Measurements from ENCODE around the gene KAT2B. TPM values are rescaled to one million over a fixed set of nuclear protein-coding genes. Genes with fewer than 3 reads are reported as not detected.
A peak's percentile ranks its signal among the peaks of the same experiment; 100 is the strongest.

Gene KAT2B
- total and polyA plus RNA-seq, 7 experiments from 2014 or later, result 1.7 to 127 (median 61.9) TPM

DNA sequence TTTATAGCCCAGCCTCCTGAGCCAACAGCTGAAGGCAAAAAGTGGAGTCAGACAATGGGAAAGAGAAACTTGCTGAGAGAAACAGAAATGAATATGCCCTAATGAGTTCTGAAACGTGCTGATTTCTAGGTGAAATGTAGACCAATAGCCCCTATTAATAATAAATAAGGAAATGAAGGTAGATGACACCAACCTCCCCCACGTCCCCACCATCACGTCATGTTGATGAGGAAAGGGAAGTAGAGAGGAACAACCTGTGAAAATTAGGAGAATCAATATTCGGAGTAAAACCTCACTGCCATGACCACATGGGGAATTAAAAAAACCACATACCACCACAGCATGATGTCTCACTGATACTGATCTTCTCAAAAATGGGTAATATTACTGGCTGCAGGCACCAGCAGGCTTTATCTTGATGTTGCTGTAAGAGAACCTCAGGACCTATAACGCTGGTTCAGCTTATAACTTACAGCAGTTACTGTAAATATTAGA, 64.0 kb downstream of the KAT2B start:
- no peaks in the 10 kb centered on the region for H3K27me3 Mint-ChIP-seq
- DNase-seq (peak in 1 of 9 donors; percentile 35), ATAC-seq (peak; percentile 87)
- no peak overlapping the region for H3K4me3 ChIP-seq (ENCODE audit: low read length)
- H3K27ac Mint-ChIP-seq, result peak overlapping the region; percentile 8 to 90 (median 54)
- H3K4me1 Mint-ChIP-seq, result peaks cover 6 to 72% (median 33%) of the 10 kb centered on the region in 7 donors
- peak overlapping the region; percentile 13 for H3K27ac ChIP-seq (ENCODE audit: low read depth, low read length)
- peaks cover 0 to 6% (median 0%) of the 10 kb centered on the region in 3 experiments for H3K36me3 ChIP-seq (ENCODE audit: control insufficient read depth in 2 of 3, insufficient read depth in 3 of 3, low read length in 3 of 3)
- POLR2A ChIA-PET, result no interaction called here
- intact Hi-C loops (cut with micrococcal nuclease), result loop anchor here (1.0 to 5.0 kb wide), 5 partner anchors 62 to 217 kb away; partner anchors contain the start of genes KAT2B (in 1 of the 2), RAB5A (in 1 of the 2) and SGO1 (in 1 of the 2)
- no peaks in the 10 kb centered on the region for H3K9me3 ChIP-seq (ENCODE audit: control insufficient read depth in 2 of 3, low read length in 3 of 3)
- H3K27me3 ChIP-seq (ENCODE audit: control insufficient read depth in 2 of 2, insufficient read depth in 2 of 2, low read length in 2 of 2), result no peaks in the 10 kb centered on the region
- H3K36me3 Mint-ChIP-seq, result peaks cover 0 to 44% (median 26%) of the 10 kb centered on the region in 5 donors
- no peaks in the 10 kb centered on the region for H3K9me3 Mint-ChIP-seq
- CTCF ChIA-PET, result interaction anchor here (0.5 kb wide), 1 partner anchor 238 kb away, joined by 4 read pairs; no protein-coding TSS in a partner anchor
- H3K4me1 ChIP-seq (ENCODE audit: control insufficient read depth in 2 of 2, insufficient read depth in 2 of 2, low read length in 2 of 2), result peaks cover 8 to 52% of the 10 kb centered on the region in 2 donors
- H3K4me3 Mint-ChIP-seq, result peak overlapping the region in 5 of 10 donors; percentile 19 to 63 (median 27)

- Histone ChIP-seq H3K36me3 (ENCODE audit: control insufficient read depth in 2 of 3, insufficient read depth in 3 of 3, low read length in 3 of 3) (no peaks in the 10 kb centered on the region), H3K4me1 (ENCODE audit: control insufficient read depth in 2 of 2, insufficient read depth in 2 of 2, low read length in 2 of 2) (peaks cover 3 to 47% of the 10 kb centered on the region in 2 donors), H3K4me3 (ENCODE audit: low read length) (no peak overlapping the region), H3K9me3 (ENCODE audit: control insufficient read depth in 2 of 3, low read length in 3 of 3) (no peaks in the 10 kb centered on the region), H3K27ac (ENCODE audit: low read depth, low read length) (no peak overlapping the region), H3K27me3 (ENCODE audit: control insufficient read depth in 2 of 2, insufficient read depth in 2 of 2, low read length in 2 of 2) (no peaks in the 10 kb centered on the region)
- ChIA-PET POLR2A (no interaction called here), CTCF (no interaction called here)
- Mint-ChIP-seq H3K9me3 (no peaks in the 10 kb centered on the region), H3K27me3 (no peaks in the 10 kb centered on the region), H3K4me1 (peaks cover 0 to 65% (median 21%) of the 10 kb centered on the region in 7 donors), H3K4me3 (peak overlapping the region in 1 of 10 donors; percentile 30), H3K27ac (peak overlapping the region in 2 of 9 donors; percentile 18 to 83), H3K36me3 (peaks cover 0 to 47% (median 28%) of the 10 kb centered on the region in 5 donors)
- no peak for DNase-seq
- no peak for ATAC-seq
- intact Hi-C loops (cut with micrococcal nuclease), result no loop called here
Measured at GRCh38 chr3:20105513-20106280, 65.5 kb downstream of the KAT2B start.

DNA sequence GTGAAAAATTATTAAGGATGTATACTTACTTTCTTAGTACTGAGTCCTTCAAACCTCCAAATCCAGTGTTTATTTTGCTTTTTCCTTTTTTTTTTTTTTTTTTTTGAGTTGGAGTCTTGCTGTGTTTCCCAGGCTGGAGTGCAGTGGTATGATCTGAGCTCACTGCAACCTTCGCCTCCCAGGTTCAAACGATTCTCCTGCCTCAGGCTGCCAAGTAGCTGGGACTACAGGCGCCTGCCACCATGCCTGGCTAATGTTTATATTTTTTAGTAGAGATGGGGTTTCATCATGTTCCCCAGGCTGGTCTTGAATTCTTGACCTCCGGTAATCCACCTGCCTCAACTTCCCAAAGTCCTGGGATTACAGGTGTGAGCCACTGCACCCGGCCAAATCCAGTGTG, 67.5 kb downstream of the KAT2B start:
- no peak overlapping the region for H3K27ac ChIP-seq (ENCODE audit: low read depth, low read length)
- H3K27me3 ChIP-seq (ENCODE audit: control insufficient read depth in 2 of 2, insufficient read depth in 2 of 2, low read length in 2 of 2), result no peaks in the 10 kb centered on the region
- intact Hi-C loops (cut with micrococcal nuclease), result no loop called here
- Mint-ChIP-seq H3K9me3 (no peaks in the 10 kb centered on the region), H3K27me3 (no peaks in the 10 kb centered on the region), H3K36me3 (peaks cover 0 to 56% (median 34%) of the 10 kb centered on the region in 5 donors), H3K4me1 (peaks cover 0 to 54% (median 17%) of the 10 kb centered on the region in 7 donors), H3K27ac (no peak overlapping the region), H3K4me3 (no peak overlapping the region)
- peaks cover 8 to 18% (median 8%) of the 10 kb centered on the region in 3 experiments for H3K36me3 ChIP-seq (ENCODE audit: control insufficient read depth in 2 of 3, insufficient read depth in 3 of 3, low read length in 3 of 3)
- no peak overlapping the region for H3K4me3 ChIP-seq (ENCODE audit: low read length)
- DNase-seq (no peak), ATAC-seq (no peak)
- H3K9me3 ChIP-seq (ENCODE audit: control insufficient read depth in 2 of 3, low read length in 3 of 3), result no peaks in the 10 kb centered on the region
- POLR2A ChIA-PET, result interaction anchor here (0.8 kb wide), 1 partner anchor 30 kb away, joined by 3 read pairs; no protein-coding TSS in a partner anchor
- CTCF ChIA-PET, result no interaction called here
- peaks cover 3 to 39% of the 10 kb centered on the region in 2 donors for H3K4me1 ChIP-seq (ENCODE audit: control insufficient read depth in 2 of 2, insufficient read depth in 2 of 2, low read length in 2 of 2)

DNA sequence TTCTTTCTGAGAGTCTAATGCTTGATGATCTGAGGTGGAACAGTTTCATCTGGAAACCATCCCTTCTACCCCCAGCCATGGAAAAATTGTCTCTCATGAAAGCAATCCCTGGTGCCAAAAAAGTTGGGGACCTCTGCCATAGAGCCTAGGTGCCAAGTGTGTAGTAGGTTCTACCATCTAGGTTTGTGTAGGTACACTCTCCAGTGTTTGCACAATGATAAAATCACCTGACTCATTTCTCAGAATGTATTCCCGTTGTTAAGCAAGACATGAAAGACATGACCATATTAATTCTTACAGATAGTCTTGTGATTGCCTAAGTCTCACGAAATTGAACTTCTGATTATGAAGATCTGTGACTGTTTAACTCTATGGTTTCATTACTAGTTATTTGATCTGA, 68.6 kb downstream of the KAT2B start:
- H3K4me3 ChIP-seq (ENCODE audit: low read length), result no peak overlapping the region
- H3K27ac Mint-ChIP-seq, result no peak overlapping the region
- H3K4me1 ChIP-seq (ENCODE audit: control insufficient read depth in 2 of 2, insufficient read depth in 2 of 2, low read length in 2 of 2), result peaks cover under 1 to 32% of the 10 kb centered on the region in 2 donors
- no peaks in the 10 kb centered on the region for H3K9me3 ChIP-seq (ENCODE audit: control insufficient read depth in 2 of 3, low read length in 3 of 3)
- H3K4me1 Mint-ChIP-seq, result peaks cover 0 to 46% (median 10%) of the 10 kb centered on the region in 7 donors
- no peaks in the 10 kb centered on the region for H3K9me3 Mint-ChIP-seq
- no peaks in the 10 kb centered on the region for H3K27me3 Mint-ChIP-seq
- peaks cover 4 to 60% (median 34%) of the 10 kb centered on the region in 5 donors for H3K36me3 Mint-ChIP-seq
- H3K27ac ChIP-seq (ENCODE audit: low read depth, low read length), result no peak overlapping the region
- ATAC-seq, result no peak
- no peaks in the 10 kb centered on the region for H3K27me3 ChIP-seq (ENCODE audit: control insufficient read depth in 2 of 2, insufficient read depth in 2 of 2, low read length in 2 of 2)
- no peak for DNase-seq
- ChIA-PET POLR2A (no interaction called here), CTCF (no interaction called here)
- H3K4me3 Mint-ChIP-seq, result no peak overlapping the region
- H3K36me3 ChIP-seq (ENCODE audit: control insufficient read depth in 2 of 3, insufficient read depth in 3 of 3, low read length in 3 of 3), result peaks cover 12 to 25% (median 13%) of the 10 kb centered on the region in 3 experiments
- intact Hi-C loops (cut with micrococcal nuclease), result no loop called here

GRCh38 chr3:20110826-20111225, 70.6 kb downstream of the KAT2B start:
- Mint-ChIP-seq H3K9me3 (no peaks in the 10 kb centered on the region), H3K27me3 (no peaks in the 10 kb centered on the region), H3K4me1 (peaks cover 0 to 29% (median 4%) of the 10 kb centered on the region in 7 donors), H3K36me3 (peaks cover 10 to 66% (median 45%) of the 10 kb centered on the region in 5 donors), H3K27ac (peak overlapping the region in 1 of 9 donors; percentile 70), H3K4me3 (no peak overlapping the region)
- ATAC-seq, result no peak
- peaks cover 0 to 12% of the 10 kb centered on the region in 2 donors for H3K4me1 ChIP-seq (ENCODE audit: control insufficient read depth in 2 of 2, insufficient read depth in 2 of 2, low read length in 2 of 2)
- CTCF ChIA-PET, result no interaction called here
- intact Hi-C loops (cut with micrococcal nuclease), result no loop called here
- H3K27me3 ChIP-seq (ENCODE audit: control insufficient read depth in 2 of 2, insufficient read depth in 2 of 2, low read length in 2 of 2), result no peaks in the 10 kb centered on the region
- POLR2A ChIA-PET, result interaction anchor here (0.6 kb wide), 1 partner anchor 48 kb away, joined by 5 read pairs; no protein-coding TSS in a partner anchor
- no peak overlapping the region for H3K4me3 ChIP-seq (ENCODE audit: low read length)
- peaks cover 12 to 41% (median 22%) of the 10 kb centered on the region in 3 experiments for H3K36me3 ChIP-seq (ENCODE audit: control insufficient read depth in 2 of 3, insufficient read depth in 3 of 3, low read length in 3 of 3)
- no peak for DNase-seq
- H3K9me3 ChIP-seq (ENCODE audit: control insufficient read depth in 2 of 3, low read length in 3 of 3), result no peaks in the 10 kb centered on the region
- no peak overlapping the region for H3K27ac ChIP-seq (ENCODE audit: low read depth, low read length)

DNA sequence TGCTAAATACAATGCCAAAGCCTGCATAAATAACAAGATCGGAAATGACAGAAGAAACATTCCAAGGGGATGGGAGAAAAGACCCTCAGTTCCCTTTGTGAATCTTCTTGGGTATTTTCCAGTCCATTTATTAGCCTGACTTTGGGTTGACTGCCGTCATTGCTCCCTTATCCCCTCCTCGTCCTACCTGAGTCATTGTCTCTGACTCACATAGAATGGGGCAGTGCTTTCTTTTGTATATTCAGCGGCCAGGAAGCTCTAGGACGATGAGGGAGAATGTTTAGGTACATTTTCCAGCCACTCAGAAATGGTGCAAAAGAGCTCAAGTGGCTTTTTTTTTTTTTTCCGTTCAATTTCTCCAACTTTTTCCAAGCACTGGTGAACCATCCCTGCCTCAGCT, 71.6 kb downstream of the KAT2B start:
- Mint-ChIP-seq H3K9me3 (no peaks in the 10 kb centered on the region), H3K4me1 (peaks cover 0 to 20% (median 0%) of the 10 kb centered on the region in 7 donors), H3K36me3 (peaks cover 19 to 69% (median 49%) of the 10 kb centered on the region in 5 donors), H3K4me3 (no peak overlapping the region), H3K27me3 (no peaks in the 10 kb centered on the region), H3K27ac (no peak overlapping the region)
- Histone ChIP-seq H3K4me3 (ENCODE audit: low read length) (no peak overlapping the region), H3K36me3 (ENCODE audit: control insufficient read depth in 2 of 3, insufficient read depth in 3 of 3, low read length in 3 of 3) (peaks cover 21 to 51% (median 23%) of the 10 kb centered on the region in 3 experiments), H3K27ac (ENCODE audit: low read depth, low read length) (no peak overlapping the region), H3K4me1 (ENCODE audit: control insufficient read depth in 2 of 2, insufficient read depth in 2 of 2, low read length in 2 of 2) (peaks cover 0 to 5% of the 10 kb centered on the region in 2 donors), H3K27me3 (ENCODE audit: control insufficient read depth in 2 of 2, insufficient read depth in 2 of 2, low read length in 2 of 2) (no peaks in the 10 kb centered on the region), H3K9me3 (ENCODE audit: control insufficient read depth in 2 of 3, low read length in 3 of 3) (no peaks in the 10 kb centered on the region)
- DNase-seq (no peak), ATAC-seq (no peak)
- CTCF ChIA-PET, result no interaction called here
- POLR2A ChIA-PET, result interaction anchor here (0.9 kb wide), 1 partner anchor 70 kb away, joined by 3 read pairs; no protein-coding TSS in a partner anchor
- intact Hi-C loops (cut with micrococcal nuclease), result no loop called here

All from naive thymus-derived CD4-positive, alpha-beta T cell (primary cell).